K562 (cell line): ENCODE results near the gene NPFFR1. TPM values are rescaled to one million over a fixed set of nuclear protein-coding genes. Genes with fewer than 3 reads are reported as not detected.

ENCODE experiments used
- ATAC-seq: fragments of 200-7000 bp; cut with Tn5 transposase; 3 replicates; pipeline ENCODE4 v1.9.1; 2020; ENCODE audit warnings: moderate library complexity
- BruUV-seq: library from RNA; stranded (reverse); fragments of 400-500 nt; replicated peaks from 2 replicates; lab custom pipeline; 2021; lab: Mats Ljungman, UMichigan
- CTCF ChIA-PET: fragments of 300-600 bp; formaldehyde crosslinking; extraction: SDS; loops from one replicate; lab custom pipeline; 2021; ENCODE audit warnings: low intra/inter-chr PET ratio; lab: Yijun Ruan, JAX
- POLR2A ChIA-PET: fragments of 300-600, 350-650 bp; sonication (Branson Sonifier 250); formaldehyde crosslinking; extraction: SDS; loops from one replicate; lab custom pipeline; 2021; ENCODE audit warnings: antibody characterized with exemption, inconsistent platforms; lab: Yijun Ruan, JAX
- DNase-seq, 4 experiments: peaks; one replicate each; pipeline versions ENCODE4 v3.0.0 to v3.0.0-alpha.2; 2011 to 2018; ENCODE audit warnings: low spot score in 3 of 4, mixed read lengths in 3 of 4; ENCODE audit errors: extremely low read depth in 1 of 4
- FAIRE-seq: peaks from 2 replicates; lab custom pipeline; 2011; peaks lifted over from hg19 to GRCh38; lab: Jason Lieb, UNC
- H2AFZ ChIP-seq: 2 replicates; pipeline ENCODE4 v1.6.0; 2011; ENCODE audit warnings: low read depth, low read length, control low read depth, inconsistent platforms
- H3K27ac ChIP-seq: fragments of 200-600 bp; 3 replicates; pipeline ENCODE4 v1.8.0; 2011; ENCODE audit warnings: low read depth, mild to moderate bottlenecking, control low read depth, inconsistent platforms, low read length, moderate library complexity, mixed read lengths; ENCODE audit errors: extremely low read depth
- H3K27me3 ChIP-seq, 2 experiments: fragments of 300-600 bp in 1 of 2; 2 replicates in 1 of 2; 3 replicates in 1 of 2; pipeline versions ENCODE4 v1.6.0 to v1.8.0; 2011; ENCODE audit warnings: inconsistent platforms in 2 of 2, low read length in 2 of 2, mild to moderate bottlenecking in 1 of 2, mixed read lengths in 1 of 2, moderate library complexity in 1 of 2; ENCODE audit not compliant: control insufficient read depth in 2 of 2, insufficient read depth in 2 of 2
- H3K36me3 ChIP-seq: fragments of 300-600 bp; 3 replicates; pipeline ENCODE4 v1.8.0; 2011; ENCODE audit warnings: mild to moderate bottlenecking, low read length, inconsistent platforms; ENCODE audit not compliant: control insufficient read depth, insufficient read depth
- H3K4me1 ChIP-seq, 2 experiments: fragments of 200-600 bp in 1 of 2; replicated peaks in 1 of 2; 2 replicates in 1 of 2; 3 replicates in 1 of 2; pipeline versions ENCODE4 v1.5.1 to v1.8.0; 2011; ENCODE audit warnings: inconsistent platforms in 2 of 2, low read length in 2 of 2, mild to moderate bottlenecking in 1 of 2, mixed read lengths in 1 of 2, moderate library complexity in 1 of 2; ENCODE audit not compliant: control insufficient read depth in 2 of 2, insufficient read depth in 2 of 2
- H3K4me2 ChIP-seq: 2 replicates; pipeline ENCODE4 v1.6.1; 2011; ENCODE audit warnings: low read length, control low read depth, inconsistent platforms, mixed read lengths; ENCODE audit not compliant: insufficient read depth
- H3K4me3 ChIP-seq: fragments of 200-600 bp; sonication (generic), shearing (Covaris generic); 2 replicates; pipeline ENCODE4 v1.5.1; 2016; ENCODE audit warnings: control low read depth, inconsistent platforms
- H3K79me2 ChIP-seq: fragments of 200-600 bp; 3 replicates; pipeline ENCODE4 v1.8.0; 2011; ENCODE audit warnings: low read length, inconsistent platforms; ENCODE audit not compliant: control insufficient read depth, insufficient read depth
- H3K9ac ChIP-seq, 2 experiments: 2 replicates each; pipeline versions ENCODE4 v1.6.0 to v1.6.1; 2011; ENCODE audit warnings: low read depth in 2 of 2, low read length in 2 of 2, control low read depth in 1 of 2, inconsistent platforms in 1 of 2, mild to moderate bottlenecking in 1 of 2, mixed read lengths in 1 of 2; ENCODE audit not compliant: insufficient read depth in 1 of 2
- H3K9me1 ChIP-seq: one replicate; pipeline ENCODE4 v1.6.0; 2011; ENCODE audit warnings: inconsistent platforms, mild to moderate bottlenecking, low read length, moderate library complexity; ENCODE audit not compliant: control insufficient read depth, insufficient read depth
- H3K9me3 ChIP-seq: replicated peaks from 2 replicates; pipeline ENCODE4 v1.5.1; 2011; ENCODE audit warnings: low read depth, low read length, inconsistent platforms; ENCODE audit not compliant: control insufficient read depth, insufficient read depth
- H4K20me1 ChIP-seq: replicated peaks from 2 replicates; pipeline ENCODE4 v1.6.1; 2011; ENCODE audit warnings: low read length, inconsistent platforms, mixed read lengths; ENCODE audit not compliant: control insufficient read depth, insufficient read depth
- CBX3 ChIP-seq, 2 experiments: IDR thresholded peaks; 1 replicate in 1 of 2; 2 replicates in 1 of 2; pipeline ENCODE4 v1.6.1; 2012; ENCODE audit warnings: inconsistent platforms in 2 of 2, low read length in 2 of 2, borderline replicate concordance in 1 of 2, control low read depth in 1 of 2
- CREB1 ChIP-seq, 2 experiments: sonication (generic) in 1 of 2; formaldehyde crosslinking in 1 of 2; IDR thresholded peaks; 2 replicates each; pipeline versions ENCODE4 v1.6.1 to v1.8.0; 2012 to 2022; ENCODE audit warnings: inconsistent platforms in 1 of 2, mild to moderate bottlenecking in 1 of 2, missing genetic modification reagents in 1 of 2, moderate library complexity in 1 of 2
- CTCF ChIP-seq, 3 experiments: IDR thresholded peaks in 2 of 3; conservative IDR thresholded peaks in 1 of 3; 2 replicates each; pipeline ENCODE4 v1.5.1; 2011 to 2012; ENCODE audit warnings: low read length in 3 of 3, mild to moderate bottlenecking in 3 of 3, control low read depth in 2 of 3, improper control_type of control experiment in 1 of 3, inconsistent platforms in 1 of 3, low read depth in 1 of 3, mixed read lengths in 1 of 3, moderate library complexity in 1 of 3; ENCODE audit not compliant: insufficient read depth in 2 of 3
- FOXJ3 ChIP-seq: sonication (generic); formaldehyde crosslinking; IDR thresholded peaks from 2 replicates; pipeline ENCODE4 v1.4.0; 2020; ENCODE audit warnings: mild to moderate bottlenecking, missing genetic modification reagents
- GTF2B ChIP-seq: IDR thresholded peaks from 2 replicates; pipeline ENCODE4 v1.6.1; 2011; ENCODE audit not compliant: insufficient read length; ENCODE audit errors: extremely low read depth
- JUN ChIP-seq, 2 experiments: sonication (generic) in 1 of 2; formaldehyde crosslinking in 1 of 2; IDR thresholded peaks; 2 replicates each; pipeline versions ENCODE4 v1.6.1 to v1.8.0; 2012 to 2022; ENCODE audit warnings: borderline replicate concordance in 2 of 2, mild to moderate bottlenecking in 2 of 2, improper control_type of control experiment in 1 of 2, low read depth in 1 of 2, low read length in 1 of 2, missing genetic modification reagents in 1 of 2
- LARP7 ChIP-seq: fragments of 450-650 bp; IDR thresholded peaks from 2 replicates; pipeline ENCODE4 v1.6.1; 2016
- POLR2B ChIP-seq: fragments of 450-650 bp; IDR thresholded peaks from 2 replicates; pipeline ENCODE4 v1.6.1; 2018; ENCODE audit warnings: low read depth; ENCODE audit not compliant: partially characterized antibody
- RNF2 ChIP-seq: sonication (generic); IDR thresholded peaks from 2 replicates; pipeline ENCODE4 v1.6.1; 2016
- TSHZ1 ChIP-seq: fragments of 250-450 bp; sonication (Bioruptor Pico); IDR thresholded peaks from 2 replicates; pipeline ENCODE4 v1.4.0; 2020; ENCODE audit warnings: mild to moderate bottlenecking, moderate library complexity
- ZNF282 ChIP-seq: sonication (generic); formaldehyde crosslinking; IDR thresholded peaks from 2 replicates; pipeline ENCODE4 v1.8.1; 2023; ENCODE audit warnings: missing genetic modification reagents
- WGBS: fragments of 100-300 bp; shearing (Covaris generic); methylation state at CpG from one replicate; pipeline ENCODE4 v1.1.6; 2016; ENCODE audit warnings: low coverage, mixed read lengths; ENCODE audit not compliant: insufficient coverage; ENCODE audit errors: missing lambda C conversion rate; 5-methylcytosine and 5-hydroxymethylcytosine counted together
- in situ Hi-C: fragments of 300-500 bp; cut with MboI; formaldehyde crosslinking; loops from 4 replicates; pipeline ENCODE4 v1.15.0; 2018; ENCODE audit warnings: inconsistent platforms, mixed read lengths
- intact Hi-C: fragments of 100-400 bp; cut with micrococcal nuclease; formaldehyde crosslinking; loops from 2 replicates; pipeline ENCODE4 v1.14.2; 2022
- polyA plus RNA-seq, 8 experiments: library from polyadenylated mRNA; depleted of rRNA in 4 of 8; stranded (reverse) in 5 of 8; unstranded in 3 of 8; fragments of >200 nt; fragmentation: Nextera tagmentation in 2 of 8; fragmentation: Illumina TruSeq in 1 of 8; extraction: Ambion mirVana in 2 of 8; extraction: Trizol in 1 of 8; gene quantifications; 2 replicates each; pipeline versions ENCODE4 v1.2.1 to v1.2.3, GENCODE V29; 2011 to 2014; ENCODE audit warnings: inconsistent platforms in 1 of 8, missing spikeins in 1 of 8
- total RNA-seq, 7 experiments: library from RNA; depleted of rRNA in 6 of 7; stranded (reverse); fragments of >200 nt in 6 of 7; fragmentation: Illumina TruSeq in 2 of 7; extraction: Trizol in 2 of 7; gene quantifications; 2 replicates each; pipeline versions ENCODE4 v1.2.1 to v1.2.3, GENCODE V29; 2011 to 2021; ENCODE audit warnings: low replicate concordance in 1 of 7

The NPFFR1 gene
- total and polyA plus RNA-seq, 9 of the 15 experiments (the other 6 are each of a cell fraction or from before 2014, with no cell fraction given) = under 0.01 TPM; not detected in 8

GRCh38 chr10:70317943-70318318, 34.1 kb upstream of the NPFFR1 start:
- no peak overlapping the region for H3K9ac ChIP-seq
- no peak for FAIRE-seq
- in situ Hi-C loops (no loop called here), intact Hi-C loops (no loop called here)
- no peak overlapping the region for H3K27ac ChIP-seq
- POLR2A ChIA-PET = interaction anchor here (0.7 to 1.8 kb wide), 2 partner anchors 10 to 15 kb away, joined by 3 to 5 read pairs; no protein-coding TSS in a partner anchor
- H3K9me3 ChIP-seq = no peaks in the 10 kb centered on the region
- no peak for ATAC-seq
- BruUV-seq = no TSS peak
- peaks cover 27% of the 10 kb centered on the region for H4K20me1 ChIP-seq
- no peaks in the 10 kb centered on the region for H3K79me2 ChIP-seq
- no peak overlapping the region for H3K4me3 ChIP-seq
- 26% methylated on average over 5 of the region's 5 CpGs for WGBS
- DNase-seq = no peak
- H3K27me3 ChIP-seq = no peaks in the 10 kb centered on the region; a peak in 1 of 5 replicates
- CTCF ChIA-PET = interaction anchor here (0.7 kb wide), 1 partner anchor 60 kb away, joined by 3 read pairs; no protein-coding TSS in a partner anchor
- no peaks in the 10 kb centered on the region for H3K9me1 ChIP-seq
- TF ChIP-seq CREB1 (IDR thresholded peaks at IDR 0.05) = no peak
- no peak for TF ChIP-seq CREB1 (CRISPR knock-in tag; IDR thresholded peaks at IDR 0.05)
- no peak for TF ChIP-seq LARP7
- no peak for TF ChIP-seq RNF2
- no peak for TF ChIP-seq FOXJ3
- TF ChIP-seq CTCF (IDR thresholded peaks at IDR 0.05 in 2 of 3, conservative IDR thresholded peaks at IDR 0.05 in 1 of 3; ENCODE audit: insufficient read depth in 2 of 3, low read depth in 1 of 3, low read length in 3 of 3) = no peak
- no peak for TF ChIP-seq POLR2B
- TF ChIP-seq TSHZ1 (CRISPR knock-in tag) = no peak
- no peak for TF ChIP-seq CBX3 (IDR thresholded peaks at IDR 0.05; ENCODE audit: borderline replicate concordance in 1 of 2, low read length in 2 of 2)
- TF ChIP-seq ZNF282 (CRISPR knock-in tag) = no peak
- no peak for TF ChIP-seq GTF2B
- TF ChIP-seq JUN (IDR thresholded peaks at IDR 0.05; ENCODE audit: borderline replicate concordance, low read depth, low read length) = no peak
- TF ChIP-seq JUN (CRISPR knock-in tag; IDR thresholded peaks at IDR 0.05; ENCODE audit: borderline replicate concordance) = no peak
- no peaks in the 10 kb centered on the region for H3K36me3 ChIP-seq
- peaks cover 0 to 7% of the 10 kb centered on the region in 2 experiments; a peak in 2 of 5 replicates for H3K4me1 ChIP-seq
- H2AFZ ChIP-seq = no peak overlapping the region
- H3K4me2 ChIP-seq = no peak overlapping the region
